Left forelimb (tissue), 1 donor: Measurements from ENCODE around the gene RPS4Y1.

Source experiments
- DNase-seq: peaks from one replicate; pipeline ENCODE4 v3.0.0-alpha.2; 2018; ENCODE audit warnings: low spot score

Gene RPS4Y1

GRCh38 chrY:2883561-2883960, 42.2 kb downstream of the RPS4Y1 start:
- no peak for DNase-seq

- DNase-seq = no peak
These were observed 44.5 kb downstream of the RPS4Y1 start for GRCh38 chrY:2885880-2886279.

GRCh38 chrY:2887386-2887785, 46.0 kb downstream of the RPS4Y1 start:
- no peak for DNase-seq

GRCh38 chrY:2887955-2888354, 46.6 kb downstream of the RPS4Y1 start:
- no peak for DNase-seq

GRCh38 chrY:2893471-2893870, 52.1 kb downstream of the RPS4Y1 start:
- no peak for DNase-seq

GRCh38 chrY:2896050-2896449, 54.6 kb downstream of the RPS4Y1 start:
- no peak for DNase-seq

GRCh38 chrY:2907356-2907755, 66.0 kb downstream of the RPS4Y1 start:
- no peak for DNase-seq

- DNase-seq = no peak
These were observed 71.8 kb downstream of the RPS4Y1 start for GRCh38 chrY:2913066-2913815.
